GM18505 (cell line): ENCODE results near the gene CFAP100.

Experiments
- ATAC-seq: cut with Tn5 transposase; IDR thresholded peaks from one replicate; pipeline ENCODE4 v1.9.1; 2021; ENCODE audit not compliant: unreplicated experiment
- POLR2A ChIP-seq: IDR thresholded peaks from 4 replicates; pipeline ENCODE4 v1.6.1; 2011; ENCODE audit warnings: borderline replicate concordance; ENCODE audit not compliant: insufficient read depth, insufficient read length; ENCODE audit errors: extremely low read depth

The CFAP100 gene

DNA sequence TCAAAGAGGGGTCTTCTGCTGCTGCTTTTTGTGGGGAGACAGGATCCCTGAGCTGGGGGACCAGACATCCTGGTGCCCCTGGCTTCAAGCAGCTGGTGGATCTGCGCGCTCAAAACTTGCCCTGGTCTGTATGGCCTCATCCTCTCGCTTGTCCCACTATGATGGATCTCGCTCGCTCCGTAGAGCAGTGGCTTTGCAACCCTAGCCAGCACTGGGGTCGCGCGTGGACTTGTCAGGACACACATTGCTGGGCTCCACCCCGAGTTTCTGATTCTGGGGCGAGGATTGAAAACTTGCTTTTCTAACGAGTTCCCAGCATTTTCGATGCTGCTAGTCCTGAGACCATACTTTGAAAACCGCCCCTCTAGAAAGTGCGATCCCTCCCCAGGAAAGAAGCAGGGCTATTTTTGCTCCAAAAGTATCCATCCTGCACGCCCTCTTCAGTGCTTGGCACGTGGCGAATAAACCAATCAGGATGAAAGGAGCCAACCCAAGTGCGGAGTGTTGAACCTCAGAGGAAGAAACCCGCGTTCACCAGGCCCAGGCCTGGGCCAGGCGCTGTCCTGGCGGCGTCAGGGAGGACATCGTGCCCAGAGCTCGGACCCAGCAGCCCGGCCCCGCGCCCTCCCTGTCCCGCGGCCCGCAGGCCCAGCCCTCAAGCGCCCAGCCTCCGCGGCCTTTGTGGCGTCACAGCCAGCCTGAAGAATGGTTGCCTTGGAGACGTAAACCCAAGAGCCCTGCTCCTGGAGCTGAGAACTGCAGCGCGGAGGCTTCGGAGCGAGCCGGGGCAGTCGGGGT, at the start of gene CFAP100:
CFAP100 (plus strand) TSS at position 731 of the 798 bp plus-strand sequence. CDS start 1,092 bp downstream, outside the sequence.
- no peak for TF ChIP-seq POLR2A
- no peak for ATAC-seq

GRCh38 chr3:126345231-126345630, 49.5 kb upstream of the CFAP100 start:
- no peak for ATAC-seq
- TF ChIP-seq POLR2A = no peak

GRCh38 chr3:126345641-126346460, 48.9 kb upstream of the CFAP100 start:
- ATAC-seq = no peak
- TF ChIP-seq POLR2A = no peak

DNA sequence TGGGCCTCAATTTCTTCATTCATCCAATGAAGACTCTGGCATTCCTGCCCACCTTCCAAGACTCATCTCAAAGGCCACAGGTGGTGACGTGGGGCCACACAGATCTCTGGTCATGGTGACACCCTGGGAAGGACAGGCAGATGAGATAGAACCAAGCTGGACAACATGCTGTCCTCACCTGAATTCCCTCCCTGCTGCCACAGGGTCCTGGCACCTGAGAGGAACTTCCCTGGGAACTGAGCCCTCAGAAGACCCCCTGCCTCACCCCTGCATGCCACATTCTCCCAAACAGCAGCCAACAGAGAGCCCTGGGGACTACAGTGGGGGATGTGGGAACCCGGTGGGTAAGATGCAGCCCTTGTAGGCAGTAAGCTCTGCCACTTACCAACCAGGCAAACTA, 48.2 kb upstream of the CFAP100 start:
- no peak for TF ChIP-seq POLR2A
- ATAC-seq = no peak

DNA sequence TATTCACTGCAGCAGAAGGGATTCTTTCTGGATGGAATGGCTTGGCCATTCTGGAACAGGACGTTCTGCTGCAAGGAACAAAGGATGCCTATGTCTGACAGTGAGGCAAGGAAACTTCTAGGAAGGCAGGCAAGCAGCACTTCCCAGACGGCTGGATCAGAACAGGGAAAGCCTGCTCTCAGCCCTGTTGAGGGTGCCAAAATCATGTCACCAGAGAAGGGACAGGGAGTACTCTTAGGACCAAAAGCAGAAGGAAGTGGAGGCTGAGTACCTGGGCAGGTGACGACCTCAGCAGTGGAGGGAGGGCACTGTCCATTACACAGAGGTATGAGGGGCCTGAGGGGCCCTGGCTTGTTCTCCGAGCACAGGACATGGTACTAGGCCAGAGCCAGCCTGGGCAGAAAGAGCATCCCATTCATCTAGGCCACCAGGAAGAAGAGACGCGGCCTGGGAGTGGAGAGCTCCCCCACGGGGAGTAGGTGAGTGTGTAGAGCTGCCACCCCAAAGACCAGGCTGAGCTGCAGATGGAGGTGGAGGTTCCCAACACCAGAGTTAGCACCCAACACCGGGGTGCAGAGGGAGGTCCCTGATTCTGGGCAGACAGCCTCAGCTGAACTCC, 47.1 kb upstream of the CFAP100 start:
- no peak for TF ChIP-seq POLR2A
- no peak for ATAC-seq

DNA sequence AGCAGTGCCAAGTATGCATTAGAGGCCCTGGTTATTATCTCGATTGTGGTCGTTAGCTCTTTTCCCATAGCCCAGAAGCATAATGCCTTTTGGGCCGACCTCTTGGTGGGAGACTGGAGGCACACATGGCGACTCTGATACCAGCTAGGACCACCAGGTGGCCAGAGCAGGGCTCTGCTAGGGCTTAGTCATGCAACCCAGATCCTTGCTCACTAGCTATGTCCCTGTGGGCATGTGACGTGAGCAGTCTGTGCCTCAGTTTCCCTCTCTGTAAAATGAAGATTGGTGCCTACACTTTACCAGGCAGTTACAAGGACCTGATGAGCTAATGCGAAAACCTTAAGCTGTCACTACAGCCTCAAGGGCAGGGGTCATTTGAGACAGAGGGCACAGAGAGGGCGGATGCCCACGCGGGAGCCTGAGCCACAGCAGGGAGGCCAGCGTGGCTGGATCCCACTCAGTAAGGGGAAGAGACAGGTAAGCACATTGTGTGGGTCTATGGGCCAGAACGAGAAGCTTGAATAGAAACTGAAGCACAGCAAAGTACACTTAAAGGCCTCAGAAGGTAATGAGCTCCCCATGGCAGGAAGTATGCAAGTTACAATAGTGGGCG, 46.3 kb upstream of the CFAP100 start:
- ATAC-seq = no peak
- no peak for TF ChIP-seq POLR2A

DNA sequence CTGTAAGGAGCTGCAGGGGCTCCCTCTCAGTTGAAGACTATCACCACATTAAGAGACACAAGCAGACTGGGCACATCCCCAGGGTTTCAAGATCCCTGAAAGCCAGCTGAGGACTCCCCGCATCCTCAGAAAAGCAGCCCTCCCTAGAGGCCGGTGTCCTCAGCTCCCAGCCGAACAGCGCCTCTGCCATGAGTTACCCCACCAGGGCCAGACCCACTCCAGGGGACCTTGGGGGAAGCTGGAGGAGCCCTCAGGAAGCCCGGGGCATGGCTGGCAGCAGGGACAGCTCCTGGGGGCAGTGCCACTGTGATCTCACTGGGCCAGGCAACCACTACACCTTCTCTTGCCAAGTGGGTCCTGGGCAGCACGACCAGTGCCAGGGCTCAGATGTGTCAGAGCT, 45.6 kb upstream of the CFAP100 start:
- ATAC-seq = no peak

DNA sequence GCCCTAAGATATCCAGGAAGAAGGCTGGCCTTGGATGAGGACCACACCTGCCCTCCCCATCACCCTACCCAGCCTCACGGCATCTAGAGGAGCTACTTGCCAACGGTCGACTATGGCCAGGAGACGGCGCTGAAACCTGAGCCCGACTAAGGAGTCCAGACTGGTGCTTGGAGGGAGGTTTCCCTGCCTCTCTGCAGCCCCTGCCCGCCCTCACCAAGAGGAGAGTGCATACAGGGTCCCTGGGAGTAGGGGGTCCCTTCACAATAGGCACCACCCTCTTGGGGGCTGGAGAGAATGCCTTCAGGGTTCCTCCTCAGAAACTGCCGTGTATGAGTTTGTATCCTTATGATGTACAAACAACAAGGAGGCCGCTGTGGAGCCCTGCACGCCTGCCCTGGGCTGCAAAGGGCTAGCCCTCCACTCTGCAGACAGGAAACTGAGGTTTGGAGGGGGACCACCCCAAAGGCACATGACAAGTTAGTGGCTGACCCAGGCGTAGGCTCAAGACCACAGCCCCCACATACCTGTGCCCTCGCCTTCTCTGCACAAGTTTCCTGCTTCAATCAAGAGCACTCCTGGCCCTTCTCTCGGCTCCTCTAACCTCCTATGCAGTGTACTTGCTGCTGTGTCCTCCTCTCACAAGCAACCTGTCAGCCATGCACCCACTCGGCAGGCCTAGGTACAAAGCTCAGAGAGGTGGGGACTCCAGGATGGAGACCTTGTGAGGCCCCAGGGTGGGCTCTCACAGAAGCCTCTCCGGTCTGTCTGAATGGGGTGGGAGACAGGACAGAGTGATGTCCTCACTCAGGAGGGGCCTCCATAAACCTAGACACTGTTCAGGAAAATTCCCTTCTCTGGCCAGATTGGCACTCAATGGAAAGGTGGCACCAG, 44.9 kb upstream of the CFAP100 start:
- no peak for ATAC-seq

More for the DNA sequence above, 45.6 kb upstream of the CFAP100 start:
- TF ChIP-seq POLR2A = no peak

GRCh38 chr3:126350502-126351085, 44.1 kb upstream of the CFAP100 start:
- TF ChIP-seq POLR2A = no peak
- no peak for ATAC-seq

More for the DNA sequence above, 44.9 kb upstream of the CFAP100 start:
- TF ChIP-seq POLR2A = no peak

- ATAC-seq = no peak
- no peak for TF ChIP-seq POLR2A
Measured at GRCh38 chr3:126351086-126351770, 43.5 kb upstream of the CFAP100 start.

GRCh38 chr3:126351771-126352475, 42.8 kb upstream of the CFAP100 start:
- no peak for ATAC-seq
- TF ChIP-seq POLR2A = no peak
